ENCODE results near the gene PRKD1. TPM values are rescaled to one million over a fixed set of nuclear protein-coding genes. Genes with fewer than 3 reads are reported as not detected.

PRKD1 gene
- polyA plus RNA-seq, 1 of the 3 experiments (the other 2 are of a cell fraction), result 0.07 TPM

- Histone ChIP-seq H3K9me2 (no peaks in the 10 kb centered on the region), H3K4me2 (no peak overlapping the region), H2AFZ (ENCODE audit: low read depth) (no peak overlapping the region), H3F3A (replicated peaks; ENCODE audit: insufficient read depth) (no peaks in the 10 kb centered on the region), H3K36me3 (replicated peaks in 1 of 2; ENCODE audit: control insufficient read depth in 1 of 2, insufficient read depth in 2 of 2, low read length in 1 of 2) (no peaks in the 10 kb centered on the region), H3K9me3 (no peaks in the 10 kb centered on the region), H3K27ac (ENCODE audit: low read depth in 2 of 2, low read length in 1 of 2) (no peak overlapping the region), H3K9ac (no peak overlapping the region), H3K27me3 (ENCODE audit: insufficient read depth) (peaks cover 13% of the 10 kb centered on the region; the same call in 1 of the 2 replicates), H3K4me1 (ENCODE audit: control insufficient read depth in 1 of 2, insufficient read depth in 2 of 2, low read depth in 1 of 2, low read length in 1 of 2) (no peaks in the 10 kb centered on the region), H3K79me2 (ENCODE audit: insufficient read depth) (no peaks in the 10 kb centered on the region), H4K20me1 (ENCODE audit: insufficient read depth) (no peaks in the 10 kb centered on the region), H3K4me3 (ENCODE audit: low read depth in 2 of 2, low read length in 1 of 2) (no peak overlapping the region)
- CTCF ChIA-PET, result no interaction called here
- TF ChIP-seq ELF1 (IDR thresholded peaks at IDR 0.05) (no peak), SIN3A (IDR thresholded peaks at IDR 0.05; ENCODE audit: borderline replicate concordance, low read depth, low read length) (no peak), CTCF (IDR thresholded peaks at IDR 0.05) (no peak), MXI1 (IDR thresholded peaks at IDR 0.05; ENCODE audit: low read depth, low read length) (no peak), CHD2 (IDR thresholded peaks at IDR 0.05; ENCODE audit: low read length, partially characterized antibody) (no peak), IRF3 (IDR thresholded peaks at IDR 0.05; ENCODE audit: low read depth, low read length) (no peak), EZH2phosphoT487 (IDR thresholded peaks at IDR 0.05; ENCODE audit: borderline replicate concordance, low read depth) (no peak), EP300 (IDR thresholded peaks at IDR 0.05; ENCODE audit: borderline replicate concordance in 1 of 2, low read depth in 1 of 2, low read length in 1 of 2) (no peak), FOXJ3 (CRISPR knock-in tag; IDR thresholded peaks at IDR 0.05) (no peak), GATA2 (CRISPR knock-in tag; IDR thresholded peaks at IDR 0.05) (no peak), TCF12 (IDR thresholded peaks at IDR 0.05) (no peak), GABPA (IDR thresholded peaks at IDR 0.05; ENCODE audit: low read depth) (no peak), YY1 (IDR thresholded peaks at IDR 0.05; ENCODE audit: low read depth) (no peak), FOXM1 (IDR thresholded peaks at IDR 0.05; ENCODE audit: low read depth) (no peak), TAF1 (IDR thresholded peaks at IDR 0.05; ENCODE audit: borderline replicate concordance, low read depth, low read length) (no peak), MEF2A (IDR thresholded peaks at IDR 0.05; ENCODE audit: borderline replicate concordance, low read depth) (no peak), FOSL2 (IDR thresholded peaks at IDR 0.05; ENCODE audit: borderline replicate concordance, low read depth) (no peak), POLR2AphosphoS5 (IDR thresholded peaks at IDR 0.05; ENCODE audit: low read depth, low read length) (no peak)
- TF ChIP-seq, protein P1, sequence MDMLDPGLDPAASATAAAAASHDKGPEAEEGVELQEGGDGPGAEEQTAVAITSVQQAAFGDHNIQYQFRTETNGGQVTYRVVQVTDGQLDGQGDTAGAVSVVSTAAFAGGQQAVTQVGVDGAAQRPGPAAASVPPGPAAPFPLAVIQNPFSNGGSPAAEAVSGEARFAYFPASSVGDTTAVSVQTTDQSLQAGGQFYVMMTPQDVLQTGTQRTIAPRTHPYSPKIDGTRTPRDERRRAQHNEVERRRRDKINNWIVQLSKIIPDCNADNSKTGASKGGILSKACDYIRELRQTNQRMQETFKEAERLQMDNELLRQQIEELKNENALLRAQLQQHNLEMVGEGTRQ (IDR thresholded peaks at IDR 0.05; ENCODE audit: borderline replicate concordance, low read depth, low read length), result no peak
- TF ChIP-seq, protein P2, sequence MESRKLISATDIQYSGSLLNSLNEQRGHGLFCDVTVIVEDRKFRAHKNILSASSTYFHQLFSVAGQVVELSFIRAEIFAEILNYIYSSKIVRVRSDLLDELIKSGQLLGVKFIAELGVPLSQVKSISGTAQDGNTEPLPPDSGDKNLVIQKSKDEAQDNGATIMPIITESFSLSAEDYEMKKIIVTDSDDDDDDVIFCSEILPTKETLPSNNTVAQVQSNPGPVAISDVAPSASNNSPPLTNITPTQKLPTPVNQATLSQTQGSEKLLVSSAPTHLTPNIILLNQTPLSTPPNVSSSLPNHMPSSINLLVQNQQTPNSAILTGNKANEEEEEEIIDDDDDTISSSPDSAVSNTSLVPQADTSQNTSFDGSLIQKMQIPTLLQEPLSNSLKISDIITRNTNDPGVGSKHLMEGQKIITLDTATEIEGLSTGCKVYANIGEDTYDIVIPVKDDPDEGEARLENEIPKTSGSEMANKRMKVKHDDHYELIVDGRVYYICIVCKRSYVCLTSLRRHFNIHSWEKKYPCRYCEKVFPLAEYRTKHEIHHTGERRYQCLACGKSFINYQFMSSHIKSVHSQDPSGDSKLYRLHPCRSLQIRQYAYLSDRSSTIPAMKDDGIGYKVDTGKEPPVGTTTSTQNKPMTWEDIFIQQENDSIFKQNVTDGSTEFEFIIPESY (IDR thresholded peaks at IDR 0.05; ENCODE audit: borderline replicate concordance, low read depth), result no peak
- DNase-seq, result no peak
- POLR2A ChIA-PET, result no interaction called here
- 9% methylated on average over 1 of the region's 1 CpG for WGBS (ENCODE audit: low lambda C conversion rate)
Observed at GRCh38 chr14:29681316-29681715, 246.3 kb downstream of the PRKD1 start.

Measured in SK-N-SH (cell line).